ENCODE measurements around the gene ODAPH. TPM values are rescaled to one million over a fixed set of nuclear protein-coding genes. Genes with fewer than 3 reads are reported as not detected.
A peak's percentile ranks its signal among the peaks of the same experiment; 100 is the strongest.

The ODAPH gene
- polyA plus RNA-seq, 1 donor (not counting 4 experiments of a cell fraction or from before 2014, with no cell fraction given) = 0.45 TPM

DNA sequence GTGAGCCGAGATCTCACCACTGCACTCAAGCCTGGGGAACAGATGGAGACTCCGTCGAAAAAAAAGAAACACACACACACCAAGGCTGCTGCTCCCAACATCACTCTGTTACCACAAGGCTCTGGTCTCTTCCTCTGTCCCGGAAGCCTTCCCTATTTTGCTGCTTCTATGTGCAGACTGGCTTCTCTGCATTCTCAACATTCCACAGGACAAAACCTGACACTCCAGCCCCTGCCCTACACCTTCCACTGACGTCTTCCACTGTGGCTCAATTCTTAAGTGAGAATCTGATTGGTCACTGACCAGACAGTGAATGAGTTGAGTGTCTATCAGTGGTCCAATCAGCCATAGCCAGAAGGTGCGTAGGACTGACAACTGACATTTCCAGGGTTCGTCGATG lies 5.9 kb downstream of the ODAPH start:
- Histone ChIP-seq H2AFZ (ENCODE audit: control insufficient read depth, low read length) (no peak overlapping the region), H3K4me2 (ENCODE audit: control insufficient read depth, extremely low read depth, insufficient read depth, low read depth, low read length) (peak overlapping the region; percentile 2), H3K9me3 (ENCODE audit: control insufficient read depth, low read depth, low read length) (no peaks in the 10 kb centered on the region), H3K4me1 (ENCODE audit: control insufficient read depth, extremely low read depth, insufficient read depth, low read length) (peaks cover 4% of the 10 kb centered on the region), H3K79me2 (ENCODE audit: control insufficient read depth, insufficient read depth, low read length) (no peaks in the 10 kb centered on the region), H3K9me1 (ENCODE audit: control insufficient read depth, extremely low read depth, insufficient read depth, low read length) (no peaks in the 10 kb centered on the region), H4K20me1 (ENCODE audit: control insufficient read depth, extremely low read depth, insufficient read depth, low read length) (no peaks in the 10 kb centered on the region), H3K4me3 (ENCODE audit: control insufficient read depth in 2 of 3, extremely low read depth in 1 of 3, insufficient read depth in 2 of 3, low read depth in 1 of 3, low read length in 3 of 3) (no peak overlapping the region), H3K9ac (ENCODE audit: control insufficient read depth, extremely low read depth, insufficient read depth, low read length) (no peak overlapping the region), H3K27ac (ENCODE audit: control insufficient read depth, insufficient read depth, low read length) (no peak overlapping the region), H3K27me3 (ENCODE audit: control insufficient read depth, extremely low read depth, insufficient read depth, low read length) (no peaks in the 10 kb centered on the region), H3K36me3 (ENCODE audit: control insufficient read depth in 2 of 2, extremely low read depth in 1 of 2, insufficient read depth in 2 of 2, low read length in 2 of 2) (no peaks in the 10 kb centered on the region)
- TF ChIP-seq EZH2 (IDR thresholded peaks at IDR 0.05; ENCODE audit: low read length) = no peak
- TF ChIP-seq, protein P1, sequence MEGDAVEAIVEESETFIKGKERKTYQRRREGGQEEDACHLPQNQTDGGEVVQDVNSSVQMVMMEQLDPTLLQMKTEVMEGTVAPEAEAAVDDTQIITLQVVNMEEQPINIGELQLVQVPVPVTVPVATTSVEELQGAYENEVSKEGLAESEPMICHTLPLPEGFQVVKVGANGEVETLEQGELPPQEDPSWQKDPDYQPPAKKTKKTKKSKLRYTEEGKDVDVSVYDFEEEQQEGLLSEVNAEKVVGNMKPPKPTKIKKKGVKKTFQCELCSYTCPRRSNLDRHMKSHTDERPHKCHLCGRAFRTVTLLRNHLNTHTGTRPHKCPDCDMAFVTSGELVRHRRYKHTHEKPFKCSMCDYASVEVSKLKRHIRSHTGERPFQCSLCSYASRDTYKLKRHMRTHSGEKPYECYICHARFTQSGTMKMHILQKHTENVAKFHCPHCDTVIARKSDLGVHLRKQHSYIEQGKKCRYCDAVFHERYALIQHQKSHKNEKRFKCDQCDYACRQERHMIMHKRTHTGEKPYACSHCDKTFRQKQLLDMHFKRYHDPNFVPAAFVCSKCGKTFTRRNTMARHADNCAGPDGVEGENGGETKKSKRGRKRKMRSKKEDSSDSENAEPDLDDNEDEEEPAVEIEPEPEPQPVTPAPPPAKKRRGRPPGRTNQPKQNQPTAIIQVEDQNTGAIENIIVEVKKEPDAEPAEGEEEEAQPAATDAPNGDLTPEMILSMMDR (optimal IDR thresholded peaks at IDR 0.05 in 1 of 3, IDR thresholded peaks at IDR 0.05 in 1 of 3, conservative IDR thresholded peaks at IDR 0.05 in 1 of 3; ENCODE audit: extremely low read depth in 1 of 3, insufficient read depth in 2 of 3, low read length in 3 of 3) = no peak
- DNase-seq (ENCODE audit: low read depth, low spot score) (no peak), FAIRE-seq (no peak)
- dilution Hi-C loops (cut with MboI; ENCODE audit: extremely low pct_ligation_motif_present, low sequenced_read_pairs) = no loop called here

DNA sequence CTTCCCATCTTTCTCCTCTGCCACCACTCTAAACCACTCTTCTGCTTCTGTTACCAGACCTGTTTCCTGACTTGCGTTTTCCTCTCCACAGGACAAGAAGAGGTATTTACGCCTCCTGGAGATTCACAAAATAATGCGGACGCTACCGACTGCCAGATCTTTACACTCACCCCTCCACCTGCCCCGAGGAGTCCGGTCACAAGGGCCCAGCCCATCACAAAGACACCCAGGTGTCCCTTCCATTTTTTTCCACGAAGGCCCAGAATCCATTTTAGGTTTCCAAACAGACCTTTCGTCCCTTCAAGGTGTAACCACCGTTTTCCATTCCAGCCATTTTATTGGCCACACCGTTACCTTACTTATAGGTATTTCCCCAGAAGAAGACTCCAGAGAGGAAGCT lies 8.2 kb downstream of the ODAPH start:
- H2AFZ ChIP-seq (ENCODE audit: control insufficient read depth, low read length) = no peak overlapping the region
- no peaks in the 10 kb centered on the region for H4K20me1 ChIP-seq (ENCODE audit: control insufficient read depth, extremely low read depth, insufficient read depth, low read length)
- H3K9me3 ChIP-seq (ENCODE audit: control insufficient read depth, low read depth, low read length) = no peaks in the 10 kb centered on the region
- dilution Hi-C loops (cut with MboI; ENCODE audit: extremely low pct_ligation_motif_present, low sequenced_read_pairs) = no loop called here
- H3K4me2 ChIP-seq (ENCODE audit: control insufficient read depth, extremely low read depth, insufficient read depth, low read depth, low read length) = no peak overlapping the region
- no peak overlapping the region for H3K27ac ChIP-seq (ENCODE audit: control insufficient read depth, insufficient read depth, low read length)
- FAIRE-seq (no peak), DNase-seq (ENCODE audit: low read depth, low spot score) (no peak)
- H3K9ac ChIP-seq (ENCODE audit: control insufficient read depth, extremely low read depth, insufficient read depth, low read length) = no peak overlapping the region
- no peaks in the 10 kb centered on the region for H3K9me1 ChIP-seq (ENCODE audit: control insufficient read depth, extremely low read depth, insufficient read depth, low read length)
- TF ChIP-seq EZH2 (IDR thresholded peaks at IDR 0.05; ENCODE audit: low read length) = no peak
- TF ChIP-seq, protein P1 (optimal IDR thresholded peaks at IDR 0.05 in 1 of 3, IDR thresholded peaks at IDR 0.05 in 1 of 3, conservative IDR thresholded peaks at IDR 0.05 in 1 of 3; ENCODE audit: extremely low read depth in 1 of 3, insufficient read depth in 2 of 3, low read length in 3 of 3) = no peak
- H3K27me3 ChIP-seq (ENCODE audit: control insufficient read depth, extremely low read depth, insufficient read depth, low read length) = no peaks in the 10 kb centered on the region
- no peaks in the 10 kb centered on the region for H3K79me2 ChIP-seq (ENCODE audit: control insufficient read depth, insufficient read depth, low read length)
- peaks cover 4% of the 10 kb centered on the region for H3K4me1 ChIP-seq (ENCODE audit: control insufficient read depth, extremely low read depth, insufficient read depth, low read length)
- no peak overlapping the region for H3K4me3 ChIP-seq (ENCODE audit: control insufficient read depth in 2 of 3, extremely low read depth in 1 of 3, insufficient read depth in 2 of 3, low read depth in 1 of 3, low read length in 3 of 3)
- H3K36me3 ChIP-seq (ENCODE audit: control insufficient read depth in 2 of 2, extremely low read depth in 1 of 2, insufficient read depth in 2 of 2, low read length in 2 of 2) = no peaks in the 10 kb centered on the region
